GM12878 (cell line): ENCODE results near the gene RAC2. TPM values are rescaled to one million over a fixed set of nuclear protein-coding genes. Genes with fewer than 3 reads are reported as not detected.

ENCODE experiments used
- BACH1 ChIP-seq: fragments of 450-650 bp; IDR thresholded peaks from 2 replicates; pipeline ENCODE4 v1.6.1; 2017; ENCODE audit warnings: mild to moderate bottlenecking, borderline replicate concordance
- BCLAF1 ChIP-seq: fragments of 450-650 bp; IDR thresholded peaks from 2 replicates; pipeline ENCODE4 v1.6.1; 2017; ENCODE audit warnings: antibody characterized with exemption, mild to moderate bottlenecking, moderate library complexity
- CBX5 ChIP-seq: sonication (generic); IDR thresholded peaks from 2 replicates; pipeline ENCODE4 v1.6.1; 2016; ENCODE audit warnings: low read depth, moderate library complexity, mild to moderate bottlenecking, inconsistent platforms
- DPF2 ChIP-seq: fragments of 450-650 bp; IDR thresholded peaks from 2 replicates; pipeline ENCODE4 v1.6.1; 2017; ENCODE audit warnings: mild to moderate bottlenecking
- GABPA ChIP-seq: IDR thresholded peaks from 2 replicates; pipeline ENCODE4 v1.6.1; 2014; ENCODE audit warnings: antibody characterized with exemption, low read depth, mild to moderate bottlenecking, inconsistent platforms
- IKZF1 ChIP-seq: fragments of 450-650 bp; conservative IDR thresholded peaks from 2 replicates; pipeline ENCODE4 v1.6.1; 2017; ENCODE audit warnings: antibody characterized with exemption, mild to moderate bottlenecking
- MEF2B ChIP-seq: fragments of 450-650 bp; IDR thresholded peaks from 2 replicates; pipeline ENCODE4 v1.6.1; 2018; ENCODE audit warnings: mild to moderate bottlenecking, moderate library complexity; ENCODE audit not compliant: partially characterized antibody, poor library complexity, severe bottlenecking
- SMC3 ChIP-seq: IDR thresholded peaks from 2 replicates; pipeline ENCODE4 v1.6.1; 2011; ENCODE audit warnings: low read length, improper control_type of control experiment, borderline replicate concordance
- STAT3 ChIP-seq: IDR thresholded peaks from 2 replicates; pipeline ENCODE4 v1.6.1; 2011; ENCODE audit warnings: low read depth, low read length, improper control_type of control experiment
- polyA plus RNA-seq, 11 experiments: library from polyadenylated mRNA; depleted of rRNA in 4 of 11; unstranded in 6 of 11; stranded (reverse) in 5 of 11; fragments of >200 nt; fragmentation: Nextera tagmentation in 4 of 11; fragmentation: Illumina TruSeq in 1 of 11; extraction: Ambion mirVana in 4 of 11; extraction: Trizol in 1 of 11; gene quantifications; 1 replicate in 1 of 11; 2 replicates in 10 of 11; pipeline versions ENCODE4 v1.2.1 to v1.2.3, GENCODE V29; 2011 to 2016; ENCODE audit warnings: inconsistent platforms in 2 of 11, missing spikeins in 2 of 11, low read depth in 1 of 11
- total RNA-seq, 4 experiments: library from RNA; depleted of rRNA in 3 of 4; stranded (reverse); fragments of >200 nt in 3 of 4; fragmentation: Illumina TruSeq in 1 of 4; extraction: Trizol in 1 of 4; gene quantifications; 2 replicates each; pipeline versions ENCODE4 v1.2.1 to v1.2.3, GENCODE V29; 2013 to 2021

The RAC2 gene
- total and polyA plus RNA-seq, 10 of the 15 experiments (the other 5 are each of a cell fraction or from before 2014, with no cell fraction given), result 102 to 386 (median 304) TPM

- TF ChIP-seq SMC3 (peak; percentile 76; the same call in 1 of the 2 replicates), GABPA (no peak), STAT3 (no peak), BACH1 (peak; percentile 65; the same call in 1 of the 2 replicates), IKZF1 (peak; percentile 42), BCLAF1 (no peak), CBX5 (peak; percentile 16; the same call in 1 of the 2 replicates), MEF2B (peak; percentile 58), DPF2 (peak; percentile 66; the same call in 1 of the 2 replicates)
Measured at GRCh38 chr22:37267135-37267587, 23.1 kb upstream of the RAC2 start (continued).
